Spleen (tissue), 11 donors: ENCODE results near the gene MTMR1. TPM values are rescaled to one million over a fixed set of nuclear protein-coding genes. Genes with fewer than 3 reads are reported as not detected.

Experiments used
- DNase-seq: peaks from one replicate; pipeline ENCODE4 v3.0.0-alpha.2; 2020
- H3K27ac ChIP-seq, 8 donors: fragments of 200-600 bp; sonication (generic) in 7 of 8; 1 replicate in 4 of 8; 2 replicates in 4 of 8; pipeline versions ENCODE4 v1.5.0 to v1.8.0; 2016 to 2021; ENCODE audit warnings: inconsistent platforms in 4 of 8, mild to moderate bottlenecking in 4 of 8, moderate library complexity in 1 of 8
- H3K27me3 ChIP-seq, 7 donors: fragments of 200-600 bp; sonication (generic) in 6 of 7; replicated peaks in 1 of 7; 1 replicate in 4 of 7; 2 replicates in 3 of 7; pipeline versions ENCODE4 v1.5.0 to v1.8.0; 2016 to 2021; ENCODE audit warnings: inconsistent platforms in 3 of 7, mild to moderate bottlenecking in 1 of 7
- H3K36me3 ChIP-seq, 6 donors: fragments of 200-600 bp; sonication (generic) in 5 of 6; 1 replicate in 4 of 6; 2 replicates in 2 of 6; pipeline versions ENCODE4 v1.5.0 to v1.8.0; 2016 to 2021; ENCODE audit warnings: inconsistent platforms in 2 of 6
- H3K4me1 ChIP-seq, 6 donors: fragments of 200-600 bp; sonication (generic) in 5 of 6; 1 replicate in 3 of 6; 2 replicates in 3 of 6; pipeline versions ENCODE4 v1.5.0 to v1.8.0; 2016 to 2021; ENCODE audit warnings: inconsistent platforms in 3 of 6
- H3K4me3 ChIP-seq, 8 donors: fragments of 200-600 bp; sonication (generic) in 7 of 8; 1 replicate in 4 of 8; 2 replicates in 4 of 8; pipeline versions ENCODE4 v1.5.0 to v1.8.0; 2016 to 2021; ENCODE audit warnings: inconsistent platforms in 4 of 8, mild to moderate bottlenecking in 4 of 8, moderate library complexity in 2 of 8
- H3K9me3 ChIP-seq, 8 donors: fragments of 200-600 bp; sonication (generic) in 7 of 8; 1 replicate in 4 of 8; 2 replicates in 4 of 8; pipeline versions ENCODE4 v1.5.0 to v1.8.0; 2016 to 2021; ENCODE audit warnings: inconsistent platforms in 4 of 8
- POLR2A ChIP-seq, 3 donors: fragments of 450-650 bp; IDR thresholded peaks; one replicate each; pipeline ENCODE4 v1.5.1; 2017; ENCODE audit warnings: antibody characterized with exemption in 3 of 3, mild to moderate bottlenecking in 1 of 3
- POLR2AphosphoS5 ChIP-seq, 3 donors: sonication (generic); formaldehyde crosslinking; IDR thresholded peaks; one replicate each; pipeline ENCODE4 v1.5.1; 2017; ENCODE audit warnings: antibody characterized with exemption in 3 of 3
- WGBS, 5 donors: extraction: QIAGEN DNeasy Blood & Tissue Kit in 3 of 5; methylation state at CpG; one replicate each; pipeline versions ENCODE4 v1.1.5 to v1.1.7; 2013 to 2018; 5-methylcytosine and 5-hydroxymethylcytosine counted together
- intact Hi-C: fragments of 100-400 bp; cut with DNase I; formaldehyde crosslinking; loops from one replicate; pipeline ENCODE4 v1.15.0; 2023; ENCODE audit warnings: low total_unique reads
- polyA plus RNA-seq, 3 donors: library from polyadenylated mRNA; stranded (reverse); fragments of 200-250 nt; gene quantifications; one replicate each; pipeline ENCODE4 v1.2.1, GENCODE V29; 2013
- total RNA-seq, 7 donors: library from RNA; depleted of rRNA in 3 of 7; stranded (reverse); fragments of >200 nt in 3 of 7; fragmentation: NEBNext Ultra II Directional in 4 of 7; extraction: Animal tissue kit (Norgen Biotek cat#: 25700) in 4 of 7; gene quantifications; one replicate each; pipeline versions ENCODE4 v1.1.0 to v1.2.1, GENCODE V29; 2016 to 2021
- TF ChIP-seq, protein P1 (sequence below), 11 experiments: fragments of 200-600 bp in 7 of 11; fragments of 450-650 bp in 4 of 11; sonication (generic) in 4 of 11; IDR thresholded peaks in 8 of 11; conservative IDR thresholded peaks in 3 of 11; 1 replicate in 7 of 11; 2 replicates in 4 of 11; pipeline versions ENCODE4 v1.4.0 to v1.8.0; 2016 to 2021; ENCODE audit warnings: antibody characterized with exemption in 11 of 11, inconsistent platforms in 4 of 11, mild to moderate bottlenecking in 1 of 11
- donor health status: healthy with polysubstance abuse.
- donor health status: DM: no; HTN: no; CAD: no; lungs with moderate emphysema.
- donor health status: DM: no; HTN: no; CAD: no.
- donor health status: Bipolar disorder and iron deficiency.
- donor health status: healthy.
- donor health status: DM: no; HTN: no; CAD: no.
- donor health status: DM: yes; HTN: yes; CAD: no.

MTMR1 gene
- total and polyA plus RNA-seq, 10 donors, result 10.6 to 52.1 (median 38.5) TPM

DNA sequence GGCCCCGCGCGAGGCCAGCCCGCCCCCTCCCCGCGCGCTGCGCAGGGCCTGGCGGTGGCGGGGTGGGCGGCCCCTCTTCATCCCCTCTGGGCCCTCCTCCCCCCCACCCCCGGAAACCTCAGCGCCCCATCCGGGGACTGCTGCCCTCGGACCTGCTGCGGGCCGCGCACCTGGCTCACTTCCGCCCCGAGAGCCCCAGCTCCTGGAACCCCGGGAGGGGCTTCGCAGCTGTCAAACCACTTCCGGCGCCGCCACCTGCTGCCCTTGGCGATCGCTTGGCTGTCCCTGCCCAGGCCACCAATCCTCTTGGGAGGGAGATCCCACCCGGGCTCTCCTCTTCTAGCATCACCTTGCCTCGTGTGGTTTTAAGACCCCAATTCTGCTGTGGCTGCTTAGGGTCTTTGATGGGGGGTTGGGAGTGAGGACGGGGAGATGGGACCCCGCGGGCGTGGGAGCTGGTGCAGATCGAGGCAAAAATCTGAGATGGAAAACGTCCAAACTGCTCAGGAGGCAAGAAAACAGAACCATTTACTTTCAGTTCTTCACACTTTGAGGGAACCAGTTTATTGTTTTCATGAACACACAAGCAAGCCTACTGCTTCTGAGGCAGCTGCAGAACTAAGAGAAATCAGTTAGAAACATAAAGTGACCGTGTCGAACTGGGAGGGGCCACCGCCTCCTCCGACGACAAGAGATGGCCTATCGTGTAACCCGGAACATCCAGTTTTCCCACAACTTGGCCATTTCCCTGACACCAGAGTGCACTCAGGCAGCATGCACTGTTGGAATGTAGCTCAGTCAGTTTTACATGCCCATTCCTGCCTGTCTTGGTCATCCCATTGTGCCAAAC lies 754 bp downstream of the MTMR1 start:
- Histone ChIP-seq H3K27me3 (no peaks in the 10 kb centered on the region), H3K9me3 (no peaks in the 10 kb centered on the region), H3K4me1 (peaks cover 0 to 58% (median 40%) of the 10 kb centered on the region in 6 donors), H3K27ac (peak overlapping the region; percentile 57 to 94 (median 88)), H3K4me3 (peak overlapping the region; percentile 13 to 77 (median 49)), H3K36me3 (no peaks in the 10 kb centered on the region)
- TF ChIP-seq, protein P1, sequence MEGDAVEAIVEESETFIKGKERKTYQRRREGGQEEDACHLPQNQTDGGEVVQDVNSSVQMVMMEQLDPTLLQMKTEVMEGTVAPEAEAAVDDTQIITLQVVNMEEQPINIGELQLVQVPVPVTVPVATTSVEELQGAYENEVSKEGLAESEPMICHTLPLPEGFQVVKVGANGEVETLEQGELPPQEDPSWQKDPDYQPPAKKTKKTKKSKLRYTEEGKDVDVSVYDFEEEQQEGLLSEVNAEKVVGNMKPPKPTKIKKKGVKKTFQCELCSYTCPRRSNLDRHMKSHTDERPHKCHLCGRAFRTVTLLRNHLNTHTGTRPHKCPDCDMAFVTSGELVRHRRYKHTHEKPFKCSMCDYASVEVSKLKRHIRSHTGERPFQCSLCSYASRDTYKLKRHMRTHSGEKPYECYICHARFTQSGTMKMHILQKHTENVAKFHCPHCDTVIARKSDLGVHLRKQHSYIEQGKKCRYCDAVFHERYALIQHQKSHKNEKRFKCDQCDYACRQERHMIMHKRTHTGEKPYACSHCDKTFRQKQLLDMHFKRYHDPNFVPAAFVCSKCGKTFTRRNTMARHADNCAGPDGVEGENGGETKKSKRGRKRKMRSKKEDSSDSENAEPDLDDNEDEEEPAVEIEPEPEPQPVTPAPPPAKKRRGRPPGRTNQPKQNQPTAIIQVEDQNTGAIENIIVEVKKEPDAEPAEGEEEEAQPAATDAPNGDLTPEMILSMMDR (IDR thresholded peaks at IDR 0.05 in 8 of 11, conservative IDR thresholded peaks at IDR 0.05 in 3 of 11), result no peak
- peak; percentile 31 to 85 (median 77) for TF ChIP-seq POLR2AphosphoS5 (IDR thresholded peaks at IDR 0.05)
- peak; percentile 96 for DNase-seq
- intact Hi-C loops, result no loop called here
- WGBS, 5 donors, result 0 to 37% (median 4%) methylated on average over 8 to 37 of the region's 42 CpGs

DNA sequence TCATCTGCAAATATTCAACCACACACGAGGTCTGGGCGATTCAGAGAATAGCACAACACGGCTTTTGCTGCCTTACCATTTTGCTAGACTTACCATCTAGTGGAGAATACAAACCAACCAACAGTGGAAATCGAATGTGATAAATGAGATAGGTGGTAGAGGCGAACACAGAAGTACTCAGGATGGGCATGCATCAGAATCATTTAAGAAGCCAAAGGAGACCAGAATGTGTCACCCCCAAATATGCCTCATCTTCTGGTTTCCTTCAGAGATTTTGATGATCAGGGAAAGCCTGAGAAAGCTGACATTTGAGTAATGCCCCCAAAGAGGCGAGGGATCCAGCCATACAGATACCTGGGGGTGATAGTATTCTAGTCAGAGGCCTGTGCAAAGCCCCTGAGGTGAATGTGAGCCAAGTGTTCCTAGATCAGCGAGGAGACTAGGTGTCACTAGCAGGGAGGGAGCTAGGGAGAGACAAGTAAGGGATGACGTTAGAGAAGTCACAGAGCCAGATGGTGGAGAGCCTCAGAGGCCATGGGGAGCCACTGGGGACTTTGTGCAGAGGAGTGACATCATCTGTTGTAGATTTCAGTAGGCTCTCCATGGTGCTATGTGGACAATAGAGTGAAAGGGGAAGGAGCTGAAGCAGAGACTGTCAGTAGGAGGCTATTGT lies 1.7 kb downstream of the MTMR1 start:
- 47 to 59% (median 50%) methylated on average over 7 to 8 of the region's 8 CpGs for WGBS, 5 donors
- DNase-seq, result no peak
- H3K27ac ChIP-seq, result peak overlapping the region in 7 of 8 donors; percentile 75 to 94 (median 89)
- H3K9me3 ChIP-seq, result no peaks in the 10 kb centered on the region
- H3K27me3 ChIP-seq, result no peaks in the 10 kb centered on the region
- intact Hi-C loops, result no loop called here
- H3K4me1 ChIP-seq, result peaks cover 0 to 67% (median 41%) of the 10 kb centered on the region in 6 donors
- TF ChIP-seq, protein P1 (IDR thresholded peaks at IDR 0.05 in 8 of 11, conservative IDR thresholded peaks at IDR 0.05 in 3 of 11), result no peak
- TF ChIP-seq POLR2A (IDR thresholded peaks at IDR 0.05) (no peak), POLR2AphosphoS5 (IDR thresholded peaks at IDR 0.05) (no peak)
- peak overlapping the region in 3 of 8 donors; percentile 49 to 77 (median 59) for H3K4me3 ChIP-seq
- no peaks in the 10 kb centered on the region for H3K36me3 ChIP-seq

DNA sequence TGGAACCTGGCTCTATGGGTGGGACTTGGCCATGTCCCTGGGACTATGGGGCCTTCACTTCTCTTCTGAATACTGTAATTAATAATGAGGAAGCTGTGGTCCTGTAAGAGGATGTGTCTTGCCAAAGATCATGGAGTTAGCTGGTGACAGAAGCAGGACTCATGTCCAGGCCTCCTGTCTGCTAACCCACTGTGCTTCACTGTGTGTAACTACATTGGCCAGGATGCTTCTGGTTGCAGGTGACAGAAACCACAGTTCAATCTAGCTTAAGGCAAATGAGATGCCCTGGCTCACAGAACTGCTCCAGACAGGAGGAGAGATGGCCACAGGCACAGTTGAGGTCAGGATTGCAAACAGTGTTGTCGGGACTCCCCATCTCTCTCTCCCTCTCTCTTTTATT lies 3.1 kb downstream of the MTMR1 start:
- Histone ChIP-seq H3K27me3 (no peaks in the 10 kb centered on the region), H3K4me1 (peaks cover 0 to 74% (median 43%) of the 10 kb centered on the region in 6 donors), H3K9me3 (no peaks in the 10 kb centered on the region), H3K4me3 (peak overlapping the region in 1 of 8 donors; percentile 43), H3K27ac (peak overlapping the region in 6 of 8 donors; percentile 75 to 94 (median 89)), H3K36me3 (peaks cover 0 to 6% (median 0%) of the 10 kb centered on the region in 6 donors)
- WGBS, 5 donors, result 0 to 55% (median 41%) methylated on average over 1 of the region's 1 CpG
- no peak for DNase-seq
- intact Hi-C loops, result no loop called here
- TF ChIP-seq POLR2AphosphoS5 (IDR thresholded peaks at IDR 0.05), result no peak
- TF ChIP-seq POLR2A (IDR thresholded peaks at IDR 0.05), result no peak
- TF ChIP-seq, protein P1 (IDR thresholded peaks at IDR 0.05 in 8 of 11, conservative IDR thresholded peaks at IDR 0.05 in 3 of 11), result no peak

DNA sequence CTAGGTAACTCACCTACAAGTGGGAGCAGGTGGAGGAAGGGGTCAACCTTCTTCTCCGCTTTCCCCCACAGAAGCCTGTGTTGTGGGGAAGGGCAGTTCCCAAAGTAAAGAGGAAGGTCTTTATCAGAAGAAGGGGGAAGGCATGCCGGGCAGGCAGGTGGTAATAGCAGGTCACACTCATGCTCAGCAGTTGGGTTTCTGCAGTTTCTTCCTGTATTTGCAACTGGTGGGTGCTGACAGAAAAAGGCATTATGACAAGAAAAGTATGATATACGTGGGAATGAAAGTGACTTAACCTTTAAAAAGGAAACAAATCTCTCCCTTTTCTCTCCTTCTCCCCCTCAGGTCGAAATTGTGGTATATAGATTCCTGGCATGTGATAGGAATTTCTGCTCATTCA lies 3.7 kb downstream of the MTMR1 start:
- WGBS, 5 donors, result 24 to 40% (median 25%) methylated on average over 4 of the region's 4 CpGs
- TF ChIP-seq POLR2AphosphoS5 (IDR thresholded peaks at IDR 0.05) (no peak), POLR2A (IDR thresholded peaks at IDR 0.05) (no peak)
- TF ChIP-seq, protein P1 (IDR thresholded peaks at IDR 0.05 in 8 of 11, conservative IDR thresholded peaks at IDR 0.05 in 3 of 11), result no peak
- peak; percentile 81 for DNase-seq
- peak overlapping the region in 1 of 8 donors; percentile 43 for H3K4me3 ChIP-seq
- H3K9me3 ChIP-seq, result no peaks in the 10 kb centered on the region
- H3K36me3 ChIP-seq, result peaks cover 0 to 7% (median 0%) of the 10 kb centered on the region in 6 donors
- intact Hi-C loops, result no loop called here
- peaks cover 0 to 72% (median 42%) of the 10 kb centered on the region in 6 donors for H3K4me1 ChIP-seq
- peak overlapping the region in 6 of 8 donors; percentile 75 to 94 (median 89) for H3K27ac ChIP-seq
- H3K27me3 ChIP-seq, result no peaks in the 10 kb centered on the region
